HG03378 (cell line): ENCODE data around the gene SP1.
A peak's percentile ranks its signal among the peaks of the same experiment; 100 is the strongest.
"Not testable (repeated sequence)": the region's sequence is repeated elsewhere in the genome, so short reads cannot be mapped to it uniquely, and the experiment has no call there.

ENCODE experiments used
- ATAC-seq: cut with Tn5 transposase; IDR thresholded peaks from one replicate; pipeline ENCODE4 v1.9.1; 2021; ENCODE audit warnings: mild to moderate bottlenecking, moderate library complexity; ENCODE audit not compliant: unreplicated experiment

The SP1 gene

GRCh38 chr12:53380104-53380793 lies at the start of gene SP1:
Gene SP1, plus strand, starts transcription at chr12:53380176. Its CDS starts 116 bp downstream, at chr12:53380292.
- no peak for ATAC-seq

GRCh38 chr12:53330671-53331070 lies 49.3 kb upstream of the SP1 start:
- ATAC-seq: no peak

- ATAC-seq: not testable (repeated sequence)
Measured at GRCh38 chr12:53332339-53332738, 47.6 kb upstream of the SP1 start.

- ATAC-seq: no peak
Measured at GRCh38 chr12:53332744-53333143, 47.2 kb upstream of the SP1 start.

- no peak for ATAC-seq
Measured at GRCh38 chr12:53333289-53333688, 46.7 kb upstream of the SP1 start.

- no peak for ATAC-seq
Measured at GRCh38 chr12:53333845-53334244, 46.1 kb upstream of the SP1 start.

GRCh38 chr12:53334822-53335221 lies 45.2 kb upstream of the SP1 start:
- ATAC-seq: no peak

GRCh38 chr12:53336181-53336681 lies 43.7 kb upstream of the SP1 start, which contains the start of gene SP7:
Gene SP7, minus strand, starts transcription at chr12:53336354. Its CDS starts 708 bp downstream, at chr12:53335646.
- ATAC-seq: no peak

- ATAC-seq: no peak
Measured at GRCh38 chr12:53338017-53338416, 42.0 kb upstream of the SP1 start.

- no peak for ATAC-seq
Measured at GRCh38 chr12:53338916-53339315, 41.1 kb upstream of the SP1 start.

GRCh38 chr12:53340398-53340797 lies 39.6 kb upstream of the SP1 start:
- no peak for ATAC-seq

GRCh38 chr12:53343449-53343848 lies 36.5 kb upstream of the SP1 start:
- no peak for ATAC-seq

- ATAC-seq: no peak
Measured at GRCh38 chr12:53343969-53344368, 36.0 kb upstream of the SP1 start.

GRCh38 chr12:53344487-53344823 lies 35.5 kb upstream of the SP1 start:
- no peak for ATAC-seq

- ATAC-seq: no peak
Measured at GRCh38 chr12:53344824-53345485, 35.0 kb upstream of the SP1 start.

GRCh38 chr12:53345486-53346188 lies 34.3 kb upstream of the SP1 start:
- no peak for ATAC-seq

- ATAC-seq: no peak
Measured at GRCh38 chr12:53346491-53346890, 33.5 kb upstream of the SP1 start.

GRCh38 chr12:53347905-53348304 lies 32.1 kb upstream of the SP1 start:
- no peak for ATAC-seq

- peak; percentile 69 for ATAC-seq
Measured at GRCh38 chr12:53352331-53353256, 27.4 kb upstream of the SP1 start.

GRCh38 chr12:53353257-53353655 lies 26.7 kb upstream of the SP1 start:
- ATAC-seq: no peak

GRCh38 chr12:53355121-53355520 lies 24.9 kb upstream of the SP1 start:
- ATAC-seq: no peak
